Measurements from ENCODE around the gene LRIF1. TPM values are rescaled to one million over a fixed set of nuclear protein-coding genes. Genes with fewer than 3 reads are reported as not detected.

The LRIF1 gene
- total and polyA plus RNA-seq, 8 donors, result 1.9 to 5.4 (median 3.1) TPM

- intact Hi-C loops (cut with DNase I), result no loop called here
- ATAC-seq (no peak), DNase-seq (no peak), FAIRE-seq (no peak)
- 43 to 47% methylated on average over 1 of the region's 1 CpG for WGBS, 2 donors
- Histone ChIP-seq H3K27ac (no peak overlapping the region), H3K4me3 (no peak overlapping the region), H3K36me3 (no peaks in the 10 kb centered on the region), H3K4me1 (no peaks in the 10 kb centered on the region), H3K27me3 (peaks cover 0 to 12% (median 0%) of the 10 kb centered on the region in 4 donors), H3K9me3 (no peaks in the 10 kb centered on the region)
- no peak for TF ChIP-seq CTCF (IDR thresholded peaks at IDR 0.05)
Observed at GRCh38 chr1:110975265-110975664, 11.5 kb upstream of the LRIF1 start.

DNA sequence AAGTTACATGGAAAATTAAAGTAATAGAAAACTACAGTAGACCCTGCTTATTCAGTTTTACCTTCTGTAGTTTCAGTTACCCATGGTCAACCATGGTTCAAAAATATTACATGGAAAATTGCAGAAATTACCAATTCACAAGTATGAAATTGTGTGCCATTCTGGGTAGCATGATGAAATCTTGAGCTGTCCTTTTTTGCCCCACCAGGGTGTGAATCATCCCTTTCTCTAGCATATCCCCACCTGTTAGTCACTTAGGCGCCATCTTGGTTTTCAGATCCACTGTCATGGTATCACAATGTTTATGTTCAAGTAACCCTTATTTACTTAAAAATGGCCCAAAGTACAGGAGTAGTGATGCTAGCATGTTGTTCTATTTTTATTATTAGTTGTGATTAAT is 3.5 kb upstream of the LRIF1 start:
- WGBS, 2 donors, result 43 to 67% methylated on average over 1 of the region's 1 CpG
- TF ChIP-seq CTCF (IDR thresholded peaks at IDR 0.05), result no peak
- intact Hi-C loops (cut with DNase I), result no loop called here
- ATAC-seq (no peak), DNase-seq (no peak), FAIRE-seq (no peak)
- peaks cover 5 to 8% (median 7%) of the 10 kb centered on the region in 3 donors for H3K4me1 ChIP-seq
- no peaks in the 10 kb centered on the region for H3K36me3 ChIP-seq
- peaks cover 0 to 20% (median 4%) of the 10 kb centered on the region in 4 donors for H3K27me3 ChIP-seq
- H3K4me3 ChIP-seq, result no peak overlapping the region
- no peak overlapping the region for H3K27ac ChIP-seq
- no peaks in the 10 kb centered on the region for H3K9me3 ChIP-seq

DNA sequence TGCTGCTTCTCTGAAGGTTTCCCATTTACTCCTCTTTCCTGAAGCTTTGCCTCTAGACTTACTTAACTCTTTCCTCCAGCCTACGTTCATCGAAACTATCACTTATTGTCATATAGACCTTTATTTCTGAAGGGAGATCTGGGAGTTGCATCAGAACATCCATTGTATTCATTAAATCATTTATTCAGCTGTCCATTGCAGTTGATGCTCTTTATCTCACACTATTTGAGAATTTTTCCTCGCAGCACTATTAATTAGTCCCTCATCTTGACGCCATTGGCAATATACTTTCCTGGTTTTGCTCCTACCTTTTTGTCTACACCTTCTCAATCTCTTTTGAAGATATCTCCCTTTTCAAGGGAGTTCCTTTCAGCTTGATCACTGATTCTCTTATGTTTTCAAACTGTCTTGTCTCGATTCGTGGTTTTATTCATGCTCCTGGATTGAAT is 757 bp upstream of the LRIF1 start:
- DNase-seq, result no peak
- no peaks in the 10 kb centered on the region for H3K9me3 ChIP-seq
- FAIRE-seq, result no peak
- ATAC-seq, result no peak
- H3K27ac ChIP-seq, result peak overlapping the region; percentile 79 to 96 (median 93)
- no peak for TF ChIP-seq CTCF (IDR thresholded peaks at IDR 0.05)
- H3K4me1 ChIP-seq, result peaks cover 5 to 8% (median 7%) of the 10 kb centered on the region in 3 donors
- intact Hi-C loops (cut with DNase I), result no loop called here
- no peaks in the 10 kb centered on the region for H3K36me3 ChIP-seq
- peak overlapping the region; percentile 26 to 72 (median 56) for H3K4me3 ChIP-seq
- 54 to 59% methylated on average over 6 of the region's 6 CpGs for WGBS, 2 donors
- peaks cover 0 to 17% (median 4%) of the 10 kb centered on the region in 4 donors for H3K27me3 ChIP-seq

DNA sequence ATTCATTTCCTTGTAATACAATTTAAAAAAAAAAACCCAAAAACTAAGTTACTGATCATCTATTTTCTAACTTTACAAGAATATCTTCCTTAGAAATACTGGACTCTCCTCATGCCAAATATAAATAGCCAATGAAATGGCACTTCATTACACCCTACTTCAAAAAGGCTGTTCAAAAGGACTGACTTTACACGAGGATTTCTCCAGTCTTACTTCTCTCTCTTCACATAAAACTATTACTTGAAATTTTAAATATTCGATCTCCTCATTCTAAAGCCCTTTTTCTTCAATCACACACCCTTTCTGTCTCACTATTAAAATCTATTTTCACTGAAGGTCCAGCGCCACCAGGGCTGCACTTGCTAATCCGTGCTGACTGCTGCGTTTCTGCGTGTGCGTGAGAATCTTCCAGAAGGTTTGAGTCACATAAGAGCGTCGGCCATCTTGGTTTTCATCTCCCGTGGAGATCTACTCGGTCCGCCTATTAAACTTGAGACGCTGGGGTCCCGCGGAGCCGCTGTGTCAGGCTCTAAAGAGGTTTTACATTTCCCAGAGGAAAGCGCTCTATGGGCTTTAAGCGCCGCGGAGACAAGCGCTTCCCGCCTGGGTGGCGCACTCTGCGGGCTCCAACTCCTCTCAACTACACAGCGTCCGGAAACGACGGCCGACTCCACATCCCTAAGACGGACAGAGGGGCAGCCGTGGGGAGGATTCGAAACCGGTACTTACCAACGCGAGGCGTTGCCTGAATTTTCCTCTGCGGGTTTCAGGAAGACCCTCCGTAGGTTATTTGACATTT is 631 bp downstream of the LRIF1 start:
- Histone ChIP-seq H3K4me3 (peak overlapping the region; percentile 41 to 72 (median 56)), H3K27me3 (peaks cover 0 to 5% (median 2%) of the 10 kb centered on the region in 4 donors), H3K27ac (peak overlapping the region; percentile 79 to 96 (median 93)), H3K9me3 (no peaks in the 10 kb centered on the region), H3K36me3 (no peaks in the 10 kb centered on the region), H3K4me1 (peaks cover 5 to 8% (median 7%) of the 10 kb centered on the region in 3 donors)
- peak; percentile 50 to 72 (median 58) for ATAC-seq
- FAIRE-seq, result no peak
- DNase-seq, result peak; percentile 19 to 73 (median 46)
- TF ChIP-seq CTCF (IDR thresholded peaks at IDR 0.05), result no peak
- WGBS, 2 donors, result 6% methylated on average over 38 of the region's 38 CpGs
- intact Hi-C loops (cut with DNase I), result no loop called here

GRCh38 chr1:110961902-110962301 is 1.8 kb downstream of the LRIF1 start:
- FAIRE-seq (no peak), ATAC-seq (no peak)
- no peak for TF ChIP-seq CTCF (IDR thresholded peaks at IDR 0.05)

More at GRCh38 chr1:110961902-110962301, 1.8 kb downstream of the LRIF1 start:
- Histone ChIP-seq H3K4me3 (no peak overlapping the region), H3K27me3 (no peaks in the 10 kb centered on the region), H3K4me1 (peaks cover 5 to 8% (median 7%) of the 10 kb centered on the region in 3 donors), H3K36me3 (no peaks in the 10 kb centered on the region), H3K9me3 (no peaks in the 10 kb centered on the region), H3K27ac (no peak overlapping the region)
- intact Hi-C loops (cut with DNase I), result no loop called here
- DNase-seq, result no peak

Measured in pancreas (tissue), 10 donors.